Measurements from ENCODE around the gene ATP8B4. TPM values are rescaled to one million over a fixed set of nuclear protein-coding genes. Genes with fewer than 3 reads are reported as not detected.

The ATP8B4 gene
- polyA plus RNA-seq, 1 donor (not counting 4 experiments of a cell fraction or from before 2014, with no cell fraction given), result 0.05 TPM

DNA sequence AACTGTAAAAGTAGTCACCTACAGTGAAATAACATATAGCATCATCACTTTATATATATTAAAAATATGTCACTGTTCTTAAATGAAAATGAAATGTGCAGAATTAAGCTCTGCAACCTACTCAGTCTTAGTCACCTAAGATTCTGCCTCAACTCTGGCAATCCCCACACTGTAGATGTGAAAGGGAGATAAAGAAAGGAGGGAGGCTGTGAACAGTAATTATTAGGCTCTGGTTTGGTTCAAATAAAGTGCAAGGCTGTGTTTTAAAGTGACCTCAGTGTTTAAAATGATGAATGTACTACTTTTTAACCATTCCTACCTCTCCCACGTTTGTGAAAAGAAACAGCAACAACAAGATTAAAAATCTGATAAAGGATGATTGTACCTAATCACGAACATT is 72.2 kb downstream of the ATP8B4 start:
- H3K9ac ChIP-seq (ENCODE audit: control insufficient read depth, extremely low read depth, insufficient read depth, low read length), result no peak overlapping the region
- no peak for FAIRE-seq
- H3K9me3 ChIP-seq (ENCODE audit: control insufficient read depth, low read depth, low read length), result no peaks in the 10 kb centered on the region
- no peaks in the 10 kb centered on the region for H3K27me3 ChIP-seq (ENCODE audit: control insufficient read depth, extremely low read depth, insufficient read depth, low read length)
- H3K36me3 ChIP-seq (ENCODE audit: control insufficient read depth in 2 of 2, extremely low read depth in 1 of 2, insufficient read depth in 2 of 2, low read length in 2 of 2), result no peaks in the 10 kb centered on the region
- no peaks in the 10 kb centered on the region for H3K4me1 ChIP-seq (ENCODE audit: control insufficient read depth, extremely low read depth, insufficient read depth, low read length)
- H3K4me2 ChIP-seq (ENCODE audit: control insufficient read depth, extremely low read depth, insufficient read depth, low read depth, low read length), result no peak overlapping the region
- no peak overlapping the region for H2AFZ ChIP-seq (ENCODE audit: control insufficient read depth, low read length)
- DNase-seq (ENCODE audit: low read depth, low spot score), result no peak
- no peaks in the 10 kb centered on the region for H3K79me2 ChIP-seq (ENCODE audit: control insufficient read depth, insufficient read depth, low read length)
- no peaks in the 10 kb centered on the region for H4K20me1 ChIP-seq (ENCODE audit: control insufficient read depth, extremely low read depth, insufficient read depth, low read length)
- dilution Hi-C loops (cut with MboI; ENCODE audit: extremely low pct_ligation_motif_present, low sequenced_read_pairs), result no loop called here
- H3K9me1 ChIP-seq (ENCODE audit: control insufficient read depth, extremely low read depth, insufficient read depth, low read length), result no peaks in the 10 kb centered on the region
- no peak for TF ChIP-seq EZH2 (IDR thresholded peaks at IDR 0.05; ENCODE audit: low read length)
- TF ChIP-seq, protein P1, sequence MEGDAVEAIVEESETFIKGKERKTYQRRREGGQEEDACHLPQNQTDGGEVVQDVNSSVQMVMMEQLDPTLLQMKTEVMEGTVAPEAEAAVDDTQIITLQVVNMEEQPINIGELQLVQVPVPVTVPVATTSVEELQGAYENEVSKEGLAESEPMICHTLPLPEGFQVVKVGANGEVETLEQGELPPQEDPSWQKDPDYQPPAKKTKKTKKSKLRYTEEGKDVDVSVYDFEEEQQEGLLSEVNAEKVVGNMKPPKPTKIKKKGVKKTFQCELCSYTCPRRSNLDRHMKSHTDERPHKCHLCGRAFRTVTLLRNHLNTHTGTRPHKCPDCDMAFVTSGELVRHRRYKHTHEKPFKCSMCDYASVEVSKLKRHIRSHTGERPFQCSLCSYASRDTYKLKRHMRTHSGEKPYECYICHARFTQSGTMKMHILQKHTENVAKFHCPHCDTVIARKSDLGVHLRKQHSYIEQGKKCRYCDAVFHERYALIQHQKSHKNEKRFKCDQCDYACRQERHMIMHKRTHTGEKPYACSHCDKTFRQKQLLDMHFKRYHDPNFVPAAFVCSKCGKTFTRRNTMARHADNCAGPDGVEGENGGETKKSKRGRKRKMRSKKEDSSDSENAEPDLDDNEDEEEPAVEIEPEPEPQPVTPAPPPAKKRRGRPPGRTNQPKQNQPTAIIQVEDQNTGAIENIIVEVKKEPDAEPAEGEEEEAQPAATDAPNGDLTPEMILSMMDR (optimal IDR thresholded peaks at IDR 0.05 in 1 of 3, IDR thresholded peaks at IDR 0.05 in 1 of 3, conservative IDR thresholded peaks at IDR 0.05 in 1 of 3; ENCODE audit: extremely low read depth in 1 of 3, insufficient read depth in 2 of 3, low read length in 3 of 3), result no peak
- H3K4me3 ChIP-seq (ENCODE audit: control insufficient read depth in 2 of 3, extremely low read depth in 1 of 3, insufficient read depth in 2 of 3, low read depth in 1 of 3, low read length in 3 of 3), result no peak overlapping the region
- no peak overlapping the region for H3K27ac ChIP-seq (ENCODE audit: control insufficient read depth, insufficient read depth, low read length)

DNA sequence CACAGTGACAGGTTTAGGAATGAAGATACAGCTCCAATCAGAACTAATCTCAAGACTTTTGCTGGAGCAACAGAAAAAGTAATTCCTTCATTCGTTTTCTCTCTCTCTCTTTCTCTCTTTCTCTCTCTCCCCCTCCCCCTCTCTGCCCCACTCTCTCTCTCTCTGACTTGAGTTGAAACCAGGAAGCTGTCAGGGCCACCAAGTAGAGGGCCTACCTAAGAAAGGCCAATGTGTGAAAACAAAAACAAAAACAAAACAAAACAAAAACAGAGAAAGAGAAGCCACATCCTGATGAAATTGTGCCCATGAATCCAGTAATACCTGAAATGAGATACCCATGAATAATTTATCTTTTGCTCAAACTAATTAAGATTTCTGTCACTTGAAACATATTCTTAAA is 72.9 kb downstream of the ATP8B4 start:
- H3K4me3 ChIP-seq (ENCODE audit: control insufficient read depth in 2 of 3, extremely low read depth in 1 of 3, insufficient read depth in 2 of 3, low read depth in 1 of 3, low read length in 3 of 3), result no peak overlapping the region
- TF ChIP-seq EZH2 (IDR thresholded peaks at IDR 0.05; ENCODE audit: low read length), result no peak
- TF ChIP-seq, protein P1 (optimal IDR thresholded peaks at IDR 0.05 in 1 of 3, IDR thresholded peaks at IDR 0.05 in 1 of 3, conservative IDR thresholded peaks at IDR 0.05 in 1 of 3; ENCODE audit: extremely low read depth in 1 of 3, insufficient read depth in 2 of 3, low read length in 3 of 3), result no peak
- no peaks in the 10 kb centered on the region for H3K9me3 ChIP-seq (ENCODE audit: control insufficient read depth, low read depth, low read length)
- no peaks in the 10 kb centered on the region for H3K36me3 ChIP-seq (ENCODE audit: control insufficient read depth in 2 of 2, extremely low read depth in 1 of 2, insufficient read depth in 2 of 2, low read length in 2 of 2)
- H2AFZ ChIP-seq (ENCODE audit: control insufficient read depth, low read length), result no peak overlapping the region
- no peaks in the 10 kb centered on the region for H3K27me3 ChIP-seq (ENCODE audit: control insufficient read depth, extremely low read depth, insufficient read depth, low read length)
- H3K4me2 ChIP-seq (ENCODE audit: control insufficient read depth, extremely low read depth, insufficient read depth, low read depth, low read length), result no peak overlapping the region
- H3K9ac ChIP-seq (ENCODE audit: control insufficient read depth, extremely low read depth, insufficient read depth, low read length), result no peak overlapping the region
- no peaks in the 10 kb centered on the region for H4K20me1 ChIP-seq (ENCODE audit: control insufficient read depth, extremely low read depth, insufficient read depth, low read length)
- FAIRE-seq, result no peak
- no peaks in the 10 kb centered on the region for H3K79me2 ChIP-seq (ENCODE audit: control insufficient read depth, insufficient read depth, low read length)
- no peak for DNase-seq (ENCODE audit: low read depth, low spot score)
- no peaks in the 10 kb centered on the region for H3K9me1 ChIP-seq (ENCODE audit: control insufficient read depth, extremely low read depth, insufficient read depth, low read length)
- no peak overlapping the region for H3K27ac ChIP-seq (ENCODE audit: control insufficient read depth, insufficient read depth, low read length)
- dilution Hi-C loops (cut with MboI; ENCODE audit: extremely low pct_ligation_motif_present, low sequenced_read_pairs), result no loop called here
- no peaks in the 10 kb centered on the region for H3K4me1 ChIP-seq (ENCODE audit: control insufficient read depth, extremely low read depth, insufficient read depth, low read length)
